ENCODE results near the gene UPK1B.

Gene UPK1B

DNA sequence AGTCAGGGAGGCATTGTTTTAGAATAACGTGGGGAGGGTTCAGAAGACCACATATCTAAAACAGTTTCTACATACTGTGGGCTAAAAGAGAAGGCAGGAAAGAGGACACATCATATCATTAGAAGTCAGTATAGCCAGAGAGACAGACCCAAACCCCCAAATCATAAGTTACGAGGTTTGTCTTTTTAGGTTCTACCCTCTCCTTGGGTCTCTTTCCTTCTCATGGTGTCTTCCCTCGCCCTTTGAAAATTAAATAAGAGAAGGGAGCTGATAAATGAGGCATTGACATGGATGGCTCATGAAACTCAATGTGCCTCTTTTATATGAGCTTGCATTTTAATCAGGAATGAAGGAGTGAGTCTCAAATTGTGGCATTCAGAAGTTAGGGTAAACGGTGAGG is 3.4 kb downstream of the UPK1B start:
- DNase-seq (ENCODE audit: low read depth), result no peak

DNA sequence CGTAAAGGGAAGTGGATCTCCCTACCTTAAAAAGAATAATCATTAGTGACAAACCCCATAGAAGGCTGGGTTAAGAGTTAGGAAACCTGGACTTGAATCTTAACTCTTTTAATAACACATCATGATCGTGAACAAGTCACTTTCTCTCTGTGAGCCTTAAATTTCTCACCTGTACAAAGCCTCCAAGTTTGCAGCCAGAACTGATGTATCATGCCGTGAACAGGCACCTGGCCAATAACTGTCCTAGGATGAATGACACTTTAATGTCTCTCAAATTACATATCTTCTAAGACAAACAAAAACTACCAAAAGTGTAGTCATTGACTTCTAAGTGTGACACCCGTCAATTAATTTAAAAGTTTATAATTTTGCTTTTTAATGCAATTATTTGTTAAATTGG is 3.9 kb downstream of the UPK1B start:
- no peak for DNase-seq (ENCODE audit: low read depth)

GRCh38 chr3:119181765-119182164 is 8.4 kb downstream of the UPK1B start:
- peak; percentile 71 for DNase-seq (ENCODE audit: low read depth)

GRCh38 chr3:119184111-119184510 is 10.7 kb downstream of the UPK1B start:
- no peak for DNase-seq (ENCODE audit: low read depth)

- peak; percentile 91 for DNase-seq (ENCODE audit: low read depth)
Observed at GRCh38 chr3:119184796-119185570, 11.6 kb downstream of the UPK1B start.

DNA sequence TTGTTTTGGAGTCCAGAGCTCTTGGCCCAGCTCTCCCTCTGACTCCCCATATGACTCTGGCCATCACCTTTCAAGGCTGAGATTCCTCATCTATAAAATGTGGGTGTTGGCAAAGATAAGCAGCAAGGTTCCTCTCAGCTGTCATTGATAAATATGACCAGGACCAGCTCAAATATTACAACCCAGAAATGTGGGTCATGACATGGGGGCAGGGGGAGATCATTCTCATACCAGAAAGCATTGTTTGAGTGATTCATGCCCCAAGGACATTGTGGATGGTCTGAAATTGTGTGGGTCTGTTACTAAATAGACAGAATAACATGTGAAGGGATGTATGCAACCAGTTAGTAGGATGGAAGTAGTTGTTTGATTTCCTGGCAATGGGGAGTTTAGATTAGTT is 13.9 kb downstream of the UPK1B start:
- no peak for DNase-seq (ENCODE audit: low read depth)

DNA sequence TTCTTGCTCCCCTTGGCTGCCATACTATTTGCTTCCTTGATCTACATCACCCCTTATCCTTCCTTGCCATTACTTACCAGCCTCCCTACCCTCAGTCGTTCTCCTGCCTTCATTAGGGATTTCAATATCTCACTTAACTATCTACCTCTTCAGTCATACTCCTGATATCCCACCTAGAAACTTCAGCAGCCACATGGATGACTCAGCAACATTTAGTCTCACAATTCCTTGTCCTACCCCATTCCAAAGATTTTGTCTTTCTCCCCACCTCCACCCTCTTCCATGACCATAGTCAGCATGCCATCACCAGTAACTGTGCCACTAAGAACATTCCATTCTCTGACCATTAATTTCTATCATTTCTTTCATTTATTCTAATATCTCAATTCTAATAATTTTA is 18.4 kb downstream of the UPK1B start:
- DNase-seq (ENCODE audit: low read depth), result no peak

DNA sequence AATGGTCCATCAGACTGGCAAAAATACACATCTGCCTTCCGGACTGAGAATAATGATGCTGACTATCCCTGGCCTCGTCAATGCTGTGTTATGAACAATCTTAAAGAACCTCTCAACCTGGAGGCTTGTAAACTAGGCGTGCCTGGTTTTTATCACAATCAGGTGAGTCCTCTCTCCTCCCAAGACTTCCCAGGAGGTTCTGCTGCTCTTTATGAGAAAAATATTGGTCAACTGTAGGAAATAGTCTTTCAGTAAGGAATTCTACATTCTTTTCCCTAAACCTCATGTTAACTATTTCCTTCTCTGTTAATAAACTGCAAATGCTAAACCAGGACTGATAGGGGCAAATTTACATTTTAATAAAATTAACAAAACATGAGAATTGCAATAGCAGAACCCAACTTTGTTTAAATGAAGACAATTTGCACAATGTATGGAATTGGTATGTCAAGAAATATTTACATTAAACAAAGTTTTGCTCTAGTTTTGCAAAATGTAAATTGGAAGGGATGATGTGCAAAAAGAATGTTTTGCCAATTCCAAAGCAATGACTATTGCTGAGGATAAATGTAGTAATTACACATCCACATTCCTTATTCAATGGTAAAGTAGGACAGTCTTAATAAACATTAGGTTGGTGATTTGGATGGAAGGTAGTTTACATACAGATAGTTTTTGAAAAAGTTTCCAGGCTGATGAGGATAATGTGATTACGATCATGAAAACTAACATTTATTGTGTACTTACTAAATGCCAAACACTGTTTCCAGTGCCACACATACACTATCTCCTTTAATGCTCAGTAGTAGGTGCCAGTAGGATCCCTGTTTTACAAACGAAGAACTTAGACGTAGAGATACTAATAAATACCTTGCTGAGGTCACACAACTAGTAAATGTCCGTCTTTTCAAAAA is 21.1 kb downstream of the UPK1B start:
- peak; percentile 64 for DNase-seq (ENCODE audit: low read depth)

DNA sequence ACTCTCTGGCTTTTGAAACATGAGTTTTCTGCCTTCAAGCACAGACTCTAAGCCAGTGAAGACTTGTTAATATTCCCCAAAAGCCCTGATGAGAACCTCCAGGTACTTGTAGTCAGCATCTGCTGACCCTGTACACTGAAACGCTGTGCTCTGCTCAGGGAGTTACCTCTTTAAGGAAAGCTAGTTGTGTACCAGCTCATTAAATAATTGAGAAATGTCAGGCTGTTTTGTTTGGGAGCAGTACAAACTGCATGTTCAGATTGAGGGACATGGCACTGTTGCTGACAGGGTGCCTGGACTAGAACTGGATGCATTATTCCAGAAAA is 21.7 kb downstream of the UPK1B start:
- no peak for DNase-seq (ENCODE audit: low read depth)

- peak; percentile 50 for DNase-seq (ENCODE audit: low read depth)
Observed at GRCh38 chr3:119195911-119196310, 22.5 kb downstream of the UPK1B start.

DNA sequence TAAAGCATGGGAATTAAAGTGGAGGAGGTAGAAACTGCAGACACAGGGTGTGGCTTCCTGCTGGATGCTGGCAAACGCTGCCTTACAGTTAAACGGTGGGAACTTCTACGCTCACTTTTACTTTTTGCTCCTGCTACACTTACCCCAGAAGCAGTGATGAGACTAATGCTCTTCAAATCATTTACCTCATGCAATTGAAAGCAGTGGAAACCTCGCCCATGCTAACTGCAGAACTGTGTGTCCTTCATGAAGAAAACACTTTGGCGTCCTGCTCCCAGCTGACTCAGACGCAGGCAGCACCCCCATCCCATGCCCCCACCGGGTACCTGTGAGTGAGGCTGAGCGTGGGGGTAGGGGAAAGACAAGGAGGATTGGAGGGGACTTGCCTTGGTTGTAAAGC is 31.8 kb downstream of the UPK1B start:
- DNase-seq (ENCODE audit: low read depth), result no peak

GRCh38 chr3:119205685-119206084 is 32.3 kb downstream of the UPK1B start:
- DNase-seq (ENCODE audit: low read depth), result no peak

- DNase-seq (ENCODE audit: low read depth), result peak; percentile 22
Observed at GRCh38 chr3:119206611-119207511, 33.5 kb downstream of the UPK1B start.

GRCh38 chr3:119207512-119207875 is 34.1 kb downstream of the UPK1B start:
- no peak for DNase-seq (ENCODE audit: low read depth)

GRCh38 chr3:119211193-119211592 is 37.8 kb downstream of the UPK1B start:
- DNase-seq (ENCODE audit: low read depth), result no peak

GRCh38 chr3:119211803-119212202 is 38.4 kb downstream of the UPK1B start:
- no peak for DNase-seq (ENCODE audit: low read depth)

DNA sequence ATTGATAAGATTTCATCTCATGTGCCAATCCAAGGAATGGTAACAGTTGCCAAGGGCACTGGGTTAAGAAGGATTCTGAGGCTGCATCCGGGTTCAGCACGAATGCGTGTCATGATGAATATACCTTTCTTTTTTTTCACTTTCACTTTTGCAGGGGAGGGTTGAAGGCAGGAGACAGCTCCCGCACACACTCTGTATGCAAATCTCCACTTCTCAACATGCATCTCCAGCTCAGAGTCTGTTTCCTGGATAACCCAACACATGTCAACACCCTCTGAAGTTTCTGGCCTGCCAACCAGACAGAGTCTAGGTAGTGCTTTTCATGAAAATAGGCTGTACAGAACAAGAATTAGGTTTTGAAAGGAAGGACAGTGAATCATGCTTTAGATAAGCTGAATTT is 45.7 kb downstream of the UPK1B start:
- DNase-seq (ENCODE audit: low read depth), result no peak

GRCh38 chr3:119220198-119220597 is 46.8 kb downstream of the UPK1B start:
- DNase-seq (ENCODE audit: low read depth), result no peak

- DNase-seq (ENCODE audit: low read depth), result no peak
Observed at GRCh38 chr3:119220970-119221667, 47.7 kb downstream of the UPK1B start.

- DNase-seq (ENCODE audit: low read depth), result peak; percentile 4
Observed at GRCh38 chr3:119221779-119222320, 48.5 kb downstream of the UPK1B start.

DNA sequence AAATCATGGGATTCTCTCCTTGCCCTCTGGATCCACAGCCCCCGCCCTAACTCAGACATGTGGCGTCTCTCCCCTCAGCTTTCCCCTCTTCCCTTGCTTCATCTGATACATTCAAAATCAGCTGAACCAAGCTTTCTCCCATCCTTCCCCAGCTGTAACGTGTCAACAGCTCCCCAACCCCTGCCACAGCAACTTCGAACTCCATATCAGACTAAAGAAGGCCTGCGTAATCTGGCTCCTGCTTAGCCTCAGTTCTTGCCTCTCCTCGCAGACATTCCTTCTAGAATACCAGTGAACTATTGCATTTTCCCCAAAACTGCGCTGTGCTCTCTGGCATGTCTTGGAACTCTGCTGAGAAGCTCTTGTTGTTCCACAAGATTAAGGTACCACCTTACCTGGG is 49.0 kb downstream of the UPK1B start:
- no peak for DNase-seq (ENCODE audit: low read depth)

DNA sequence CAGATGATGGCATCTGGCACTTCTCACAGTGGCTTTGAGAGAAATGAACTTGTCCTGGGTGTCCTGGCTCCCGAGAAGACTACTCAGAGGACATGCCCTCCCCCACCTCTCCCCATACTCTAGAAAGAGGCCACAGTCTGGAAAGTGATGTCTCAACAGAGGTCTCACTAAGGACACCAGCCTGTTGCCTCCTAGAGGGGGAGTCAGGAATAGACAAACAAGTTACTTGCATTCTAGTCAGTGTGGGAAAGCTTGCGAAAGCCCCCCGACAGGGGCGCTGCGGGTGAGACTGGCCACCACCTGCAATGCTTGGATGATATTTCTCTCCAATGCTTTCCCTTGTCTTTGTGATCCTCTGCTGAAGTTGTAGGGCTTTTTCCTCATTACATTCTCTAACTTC is 50.1 kb downstream of the UPK1B start:
- DNase-seq (ENCODE audit: low read depth), result no peak
